Gastroesophageal sphincter (tissue), 4 donors: Measurements from ENCODE around the gene CMTM7. TPM values are rescaled to one million over a fixed set of nuclear protein-coding genes. Genes with fewer than 3 reads are reported as not detected.

Experiments
- ATAC-seq: fragments of 150-250 bp; one replicate; pipeline ENCODE4 v1.9.1; 2016; ENCODE audit warnings: mild to moderate bottlenecking, moderate library complexity
- H3K27ac ChIP-seq, 4 donors: fragments of 200-600 bp; sonication (generic) in 3 of 4; 1 replicate in 3 of 4; 2 replicates in 1 of 4; pipeline ENCODE4 v1.5.1; 2016 to 2019
- H3K27me3 ChIP-seq: fragments of 200-600 bp; sonication (generic); one replicate; pipeline ENCODE4 v1.5.1; 2019
- H3K36me3 ChIP-seq, 2 donors: fragments of 200-600 bp; sonication (generic); one replicate each; pipeline ENCODE4 v1.5.1; 2019; ENCODE audit warnings: control low read depth in 1 of 2
- H3K4me1 ChIP-seq, 3 donors: fragments of 200-600 bp; sonication (generic); 1 replicate in 2 of 3; 2 replicates in 1 of 3; pipeline ENCODE4 v1.5.1; 2016 to 2019; ENCODE audit warnings: control low read depth in 2 of 3
- H3K4me3 ChIP-seq, 2 donors: fragments of 200-600 bp; sonication (generic); one replicate each; pipeline ENCODE4 v1.5.1; 2019; ENCODE audit warnings: mild to moderate bottlenecking in 1 of 2, moderate library complexity in 1 of 2
- H3K9me3 ChIP-seq, 3 donors: fragments of 200-600 bp; sonication (generic); one replicate each; pipeline ENCODE4 v1.5.1; 2017 to 2019; ENCODE audit warnings: control low read depth in 2 of 3
- EP300 ChIP-seq: sonication (generic); formaldehyde crosslinking; IDR thresholded peaks from one replicate; pipeline ENCODE4 v1.6.1; 2017; ENCODE audit warnings: antibody characterized with exemption, mild to moderate bottlenecking
- POLR2A ChIP-seq, 2 donors: fragments of 450-650 bp; IDR thresholded peaks; one replicate each; pipeline ENCODE4 v1.6.1; 2017; ENCODE audit warnings: antibody characterized with exemption in 2 of 2, mild to moderate bottlenecking in 2 of 2, moderate library complexity in 1 of 2
- POLR2AphosphoS5 ChIP-seq: sonication (generic); formaldehyde crosslinking; IDR thresholded peaks from one replicate; pipeline ENCODE4 v1.6.1; 2017; ENCODE audit warnings: antibody characterized with exemption
- WGBS, 2 donors: methylation state at CpG; one replicate each; pipeline ENCODE4 v1.1.5; 2018; ENCODE audit warnings: low coverage in 1 of 2; 5-methylcytosine and 5-hydroxymethylcytosine counted together
- total RNA-seq, 4 donors: library from RNA; depleted of rRNA; stranded (reverse); fragments of >200 nt; gene quantifications; one replicate each; pipeline ENCODE4 v1.1.0, GENCODE V29; 2016
- TF ChIP-seq, protein P1 (sequence below), 4 experiments: fragments of 200-600 bp in 2 of 4; fragments of 450-650 bp in 2 of 4; sonication (generic) in 1 of 4; IDR thresholded peaks; one replicate each; pipeline ENCODE4 v1.5.1; 2017 to 2019; ENCODE audit warnings: antibody characterized with exemption in 4 of 4, mild to moderate bottlenecking in 2 of 4, moderate library complexity in 2 of 4

CMTM7 gene
- total RNA-seq, 4 donors from 2014 or later = 2.9 to 7.0 (median 6.5) TPM

DNA sequence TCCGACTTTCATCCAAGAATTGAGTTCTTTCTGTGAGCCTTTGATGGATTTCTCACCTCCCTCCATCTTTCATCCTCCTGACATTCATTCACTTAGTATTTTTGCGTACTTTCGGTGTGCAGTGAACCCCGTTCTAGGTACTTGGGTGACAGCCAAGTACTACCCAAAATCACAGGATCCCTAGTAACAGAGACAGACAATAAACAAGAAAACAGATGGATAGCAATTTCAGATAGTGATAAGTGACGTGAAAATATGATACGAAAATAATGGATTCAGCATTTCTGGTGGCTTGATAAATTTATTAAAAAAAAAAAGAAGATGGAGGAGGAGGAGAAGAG is 111.3 kb downstream of the CMTM7 start:
- Histone ChIP-seq H3K4me1 (peaks cover 0 to 29% (median 0%) of the 10 kb centered on the region in 3 donors), H3K27me3 (no peaks in the 10 kb centered on the region), H3K27ac (peak overlapping the region; percentile 74 to 98 (median 96)), H3K9me3 (no peaks in the 10 kb centered on the region), H3K4me3 (peak overlapping the region; percentile 52 to 81), H3K36me3 (no peaks in the 10 kb centered on the region)
- TF ChIP-seq POLR2A (IDR thresholded peaks at IDR 0.05) (no peak), EP300 (no peak), POLR2AphosphoS5 (no peak)
- TF ChIP-seq, protein P1, sequence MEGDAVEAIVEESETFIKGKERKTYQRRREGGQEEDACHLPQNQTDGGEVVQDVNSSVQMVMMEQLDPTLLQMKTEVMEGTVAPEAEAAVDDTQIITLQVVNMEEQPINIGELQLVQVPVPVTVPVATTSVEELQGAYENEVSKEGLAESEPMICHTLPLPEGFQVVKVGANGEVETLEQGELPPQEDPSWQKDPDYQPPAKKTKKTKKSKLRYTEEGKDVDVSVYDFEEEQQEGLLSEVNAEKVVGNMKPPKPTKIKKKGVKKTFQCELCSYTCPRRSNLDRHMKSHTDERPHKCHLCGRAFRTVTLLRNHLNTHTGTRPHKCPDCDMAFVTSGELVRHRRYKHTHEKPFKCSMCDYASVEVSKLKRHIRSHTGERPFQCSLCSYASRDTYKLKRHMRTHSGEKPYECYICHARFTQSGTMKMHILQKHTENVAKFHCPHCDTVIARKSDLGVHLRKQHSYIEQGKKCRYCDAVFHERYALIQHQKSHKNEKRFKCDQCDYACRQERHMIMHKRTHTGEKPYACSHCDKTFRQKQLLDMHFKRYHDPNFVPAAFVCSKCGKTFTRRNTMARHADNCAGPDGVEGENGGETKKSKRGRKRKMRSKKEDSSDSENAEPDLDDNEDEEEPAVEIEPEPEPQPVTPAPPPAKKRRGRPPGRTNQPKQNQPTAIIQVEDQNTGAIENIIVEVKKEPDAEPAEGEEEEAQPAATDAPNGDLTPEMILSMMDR (IDR thresholded peaks at IDR 0.05) = no peak
- ATAC-seq = no peak
- 0 to 6% methylated on average over 3 to 5 of the region's 6 CpGs for WGBS, 2 donors

Other genes with a start within 250 kb of the CMTM7 start
- gene CMTM8, start 153.2 kb upstream of the CMTM7 start, total RNA-seq = 1 to 10 TPM; 1.2 to 3.1 (median 1.6) TPM
- gene CMTM6, start 111.0 kb downstream of the CMTM7 start, total RNA-seq = 10 to 100 TPM; 38.8 to 64.0 (median 55.5) TPM
- gene DYNC1LI1, start 179.0 kb downstream of the CMTM7 start, total RNA-seq = 10 to 100 TPM; 29.1 to 75.6 (median 36.3) TPM